Fibroblast of mammary gland (primary cell): Measurements from ENCODE around the gene AKT1.

Experiments
- DNase-seq: peaks from one replicate; pipeline ENCODE4 v3.0.0-alpha.2; 2010; ENCODE audit warnings: low read depth
- H3K4me3 ChIP-seq: 2 replicates; pipeline ENCODE4 v1.5.1; 2011; ENCODE audit warnings: low read depth, mild to moderate bottlenecking, low read length, moderate library complexity; ENCODE audit not compliant: control insufficient read depth
- CTCF ChIP-seq: conservative IDR thresholded peaks from 2 replicates; pipeline ENCODE4 v1.5.1; 2011; ENCODE audit warnings: low read depth, low read length, inconsistent platforms; ENCODE audit not compliant: control insufficient read depth, insufficient read depth

Gene AKT1

GRCh38 chr14:104796687-104797081, 1.1 kb upstream of the AKT1 start:
- DNase-seq = no peak
- H3K4me3 ChIP-seq = no peak overlapping the region
- no peak for TF ChIP-seq CTCF

- no peak for DNase-seq
- TF ChIP-seq CTCF = no peak
- peak overlapping the region; percentile 37 for H3K4me3 ChIP-seq
These were observed 486 bp upstream of the AKT1 start for GRCh38 chr14:104795781-104796686.

- peak overlapping the region; percentile 72 for H3K4me3 ChIP-seq
- no peak for DNase-seq
- TF ChIP-seq CTCF = no peak
These were observed 936 bp downstream of the AKT1 start for GRCh38 chr14:104794631-104794992.

GRCh38 chr14:104794099-104794498, 1.4 kb downstream of the AKT1 start:
- peak; percentile 66 for DNase-seq
- H3K4me3 ChIP-seq = peak overlapping the region; percentile 72
- TF ChIP-seq CTCF = no peak

GRCh38 chr14:104793703-104793959, 1.9 kb downstream of the AKT1 start:
- no peak for TF ChIP-seq CTCF
- peak overlapping the region; percentile 6 for H3K4me3 ChIP-seq
- no peak for DNase-seq

- TF ChIP-seq CTCF = no peak
- no peak overlapping the region for H3K4me3 ChIP-seq
- no peak for DNase-seq
These were observed 2.4 kb downstream of the AKT1 start for GRCh38 chr14:104792945-104793702.
